ENCODE data around the gene STX8.

The STX8 gene

GRCh38 chr17:9322326-9322725 lies 253.3 kb downstream of the STX8 start:
- no peak overlapping the region for H3K14ac ChIP-seq (ENCODE audit: low read length)
- no peak overlapping the region for H2AFZ ChIP-seq (ENCODE audit: insufficient read depth, low read length, poor library complexity)
- no peak overlapping the region for H3K4ac ChIP-seq (ENCODE audit: low read depth, low read length)
- no peaks in the 10 kb centered on the region for H3K79me1 ChIP-seq (ENCODE audit: low read length)
- no peak for DNase-seq
- no peak overlapping the region for H3K18ac ChIP-seq (ENCODE audit: low read length)
- no CpG with 5 or more reads among the region's 2 CpGs for WGBS (ENCODE audit: extremely low coverage, insufficient coverage, insufficient read length)
- no peak overlapping the region for H4K12ac ChIP-seq (ENCODE audit: low read depth, low read length)
- H3K27me3 ChIP-seq (ENCODE audit: insufficient read depth, low read length) = no peaks in the 10 kb centered on the region
- H3K27ac ChIP-seq (ENCODE audit: low read depth, low read length) = no peak overlapping the region
- H3K23ac ChIP-seq (ENCODE audit: low read length) = no peak overlapping the region
- no peaks in the 10 kb centered on the region for H3K79me2 ChIP-seq (ENCODE audit: control insufficient read depth, insufficient read depth, low read length, poor library complexity)
- no peak overlapping the region for H2BK12ac ChIP-seq (ENCODE audit: low read length)
- H2BK120ac ChIP-seq (ENCODE audit: insufficient read depth, low read length, poor library complexity) = no peak overlapping the region
- no peak overlapping the region for H3K4me2 ChIP-seq (ENCODE audit: low read length)
- H2AK5ac ChIP-seq (ENCODE audit: low read length) = no peak overlapping the region
- H3K9me3 ChIP-seq (ENCODE audit: insufficient read depth, low read depth, low read length) = no peaks in the 10 kb centered on the region
- H3K4me1 ChIP-seq (ENCODE audit: control insufficient read depth in 1 of 2, insufficient read depth in 2 of 2, low read length in 2 of 2) = no peaks in the 10 kb centered on the region
- H2BK5ac ChIP-seq (ENCODE audit: low read depth, low read length, poor library complexity) = no peak overlapping the region
- H3K9ac ChIP-seq (ENCODE audit: low read length) = no peak overlapping the region
- no peak overlapping the region for H4K91ac ChIP-seq (ENCODE audit: low read depth, low read length)
- no peak overlapping the region for H3K4me3 ChIP-seq (ENCODE audit: low read depth, low read length)
- peaks cover 0 to 2% of the 10 kb centered on the region in 2 experiments for H3K36me3 ChIP-seq (ENCODE audit: control insufficient read depth in 1 of 2, insufficient read depth in 2 of 2, low read length in 2 of 2)
- no peak overlapping the region for H4K8ac ChIP-seq (ENCODE audit: low read depth, low read length)

- WGBS (ENCODE audit: extremely low coverage, insufficient coverage, insufficient read length) = no CpG with 5 or more reads among the region's 5 CpGs
- H3K79me2 ChIP-seq (ENCODE audit: control insufficient read depth, insufficient read depth, low read length, poor library complexity) = no peaks in the 10 kb centered on the region
- H3K9ac ChIP-seq (ENCODE audit: low read length) = no peak overlapping the region
- H2BK12ac ChIP-seq (ENCODE audit: low read length) = no peak overlapping the region
- H3K18ac ChIP-seq (ENCODE audit: low read length) = no peak overlapping the region
- no peak overlapping the region for H2AFZ ChIP-seq (ENCODE audit: insufficient read depth, low read length, poor library complexity)
- no peak overlapping the region for H3K27ac ChIP-seq (ENCODE audit: low read depth, low read length)
- no peak overlapping the region for H2BK5ac ChIP-seq (ENCODE audit: low read depth, low read length, poor library complexity)
- peaks cover 0 to 2% of the 10 kb centered on the region in 2 experiments for H3K36me3 ChIP-seq (ENCODE audit: control insufficient read depth in 1 of 2, insufficient read depth in 2 of 2, low read length in 2 of 2)
- no peaks in the 10 kb centered on the region for H3K79me1 ChIP-seq (ENCODE audit: low read length)
- no peak overlapping the region for H4K91ac ChIP-seq (ENCODE audit: low read depth, low read length)
- H4K8ac ChIP-seq (ENCODE audit: low read depth, low read length) = no peak overlapping the region
- no peak overlapping the region for H3K4ac ChIP-seq (ENCODE audit: low read depth, low read length)
- H3K27me3 ChIP-seq (ENCODE audit: insufficient read depth, low read length) = no peaks in the 10 kb centered on the region
- H2BK120ac ChIP-seq (ENCODE audit: insufficient read depth, low read length, poor library complexity) = no peak overlapping the region
- H4K12ac ChIP-seq (ENCODE audit: low read depth, low read length) = no peak overlapping the region
- H3K23ac ChIP-seq (ENCODE audit: low read length) = no peak overlapping the region
- no peak for DNase-seq
- H3K4me2 ChIP-seq (ENCODE audit: low read length) = no peak overlapping the region
- H3K4me3 ChIP-seq (ENCODE audit: low read depth, low read length) = no peak overlapping the region
- H3K14ac ChIP-seq (ENCODE audit: low read length) = no peak overlapping the region
- no peaks in the 10 kb centered on the region for H3K4me1 ChIP-seq (ENCODE audit: control insufficient read depth in 1 of 2, insufficient read depth in 2 of 2, low read length in 2 of 2)
- no peak overlapping the region for H2AK5ac ChIP-seq (ENCODE audit: low read length)
- H3K9me3 ChIP-seq (ENCODE audit: insufficient read depth, low read depth, low read length) = no peaks in the 10 kb centered on the region
These were observed 253.7 kb downstream of the STX8 start for GRCh38 chr17:9321890-9322289.

- no peak overlapping the region for H2AK5ac ChIP-seq (ENCODE audit: low read length)
- DNase-seq = no peak
- no peaks in the 10 kb centered on the region for H3K79me2 ChIP-seq (ENCODE audit: control insufficient read depth, insufficient read depth, low read length, poor library complexity)
- no peaks in the 10 kb centered on the region for H3K27me3 ChIP-seq (ENCODE audit: insufficient read depth, low read length)
- H2BK120ac ChIP-seq (ENCODE audit: insufficient read depth, low read length, poor library complexity) = no peak overlapping the region
- WGBS (ENCODE audit: extremely low coverage, insufficient coverage, insufficient read length) = no CpG with 5 or more reads among the region's 5 CpGs
- no peak overlapping the region for H3K4me3 ChIP-seq (ENCODE audit: low read depth, low read length)
- no peak overlapping the region for H2AFZ ChIP-seq (ENCODE audit: insufficient read depth, low read length, poor library complexity)
- H3K18ac ChIP-seq (ENCODE audit: low read length) = no peak overlapping the region
- H3K14ac ChIP-seq (ENCODE audit: low read length) = no peak overlapping the region
- no peak overlapping the region for H2BK5ac ChIP-seq (ENCODE audit: low read depth, low read length, poor library complexity)
- H4K91ac ChIP-seq (ENCODE audit: low read depth, low read length) = no peak overlapping the region
- H3K4me2 ChIP-seq (ENCODE audit: low read length) = no peak overlapping the region
- H4K8ac ChIP-seq (ENCODE audit: low read depth, low read length) = no peak overlapping the region
- no peak overlapping the region for H3K23ac ChIP-seq (ENCODE audit: low read length)
- peaks cover 0 to 2% of the 10 kb centered on the region in 2 experiments for H3K36me3 ChIP-seq (ENCODE audit: control insufficient read depth in 1 of 2, insufficient read depth in 2 of 2, low read length in 2 of 2)
- H3K9me3 ChIP-seq (ENCODE audit: insufficient read depth, low read depth, low read length) = no peaks in the 10 kb centered on the region
- H4K12ac ChIP-seq (ENCODE audit: low read depth, low read length) = no peak overlapping the region
- no peak overlapping the region for H3K27ac ChIP-seq (ENCODE audit: low read depth, low read length)
- H3K4ac ChIP-seq (ENCODE audit: low read depth, low read length) = no peak overlapping the region
- no peaks in the 10 kb centered on the region for H3K79me1 ChIP-seq (ENCODE audit: low read length)
- peaks cover 0 to 4% of the 10 kb centered on the region in 2 experiments for H3K4me1 ChIP-seq (ENCODE audit: control insufficient read depth in 1 of 2, insufficient read depth in 2 of 2, low read length in 2 of 2)
- no peak overlapping the region for H3K9ac ChIP-seq (ENCODE audit: low read length)
- H2BK12ac ChIP-seq (ENCODE audit: low read length) = no peak overlapping the region
These were observed 260.3 kb downstream of the STX8 start for GRCh38 chr17:9315360-9315759.

- Histone ChIP-seq H3K18ac (ENCODE audit: low read length) (peak overlapping the region; percentile 30), H4K91ac (ENCODE audit: low read depth, low read length) (peak overlapping the region; percentile 62), H3K27ac (ENCODE audit: low read depth, low read length) (no peak overlapping the region), H2AFZ (ENCODE audit: insufficient read depth, low read length, poor library complexity) (no peak overlapping the region), H2AK5ac (ENCODE audit: low read length) (peak overlapping the region; percentile 83), H4K8ac (ENCODE audit: low read depth, low read length) (no peak overlapping the region), H3K9me3 (ENCODE audit: insufficient read depth, low read depth, low read length) (no peaks in the 10 kb centered on the region), H3K14ac (ENCODE audit: low read length) (no peak overlapping the region), H3K9ac (ENCODE audit: low read length) (no peak overlapping the region), H3K79me1 (ENCODE audit: low read length) (peaks cover 5% of the 10 kb centered on the region), H3K4me3 (ENCODE audit: low read depth, low read length) (no peak overlapping the region), H3K79me2 (ENCODE audit: control insufficient read depth, insufficient read depth, low read length, poor library complexity) (no peaks in the 10 kb centered on the region), H2BK5ac (ENCODE audit: low read depth, low read length, poor library complexity) (peak overlapping the region; percentile 21), H3K36me3 (ENCODE audit: control insufficient read depth in 1 of 2, insufficient read depth in 2 of 2, low read length in 2 of 2) (peaks cover 0 to 2% of the 10 kb centered on the region in 2 experiments), H2BK12ac (ENCODE audit: low read length) (peak overlapping the region; percentile 86), H2BK120ac (ENCODE audit: insufficient read depth, low read length, poor library complexity) (peak overlapping the region; percentile 58), H4K12ac (ENCODE audit: low read depth, low read length) (peak overlapping the region; percentile 62), H3K4me1 (ENCODE audit: control insufficient read depth in 1 of 2, insufficient read depth in 2 of 2, low read length in 2 of 2) (peaks cover 0 to 11% of the 10 kb centered on the region in 2 experiments), H3K27me3 (ENCODE audit: insufficient read depth, low read length) (no peaks in the 10 kb centered on the region), H3K4me2 (ENCODE audit: low read length) (no peak overlapping the region), H3K23ac (ENCODE audit: low read length) (no peak overlapping the region), H3K4ac (ENCODE audit: low read depth, low read length) (no peak overlapping the region)
- DNase-seq = no peak
- WGBS (ENCODE audit: extremely low coverage, insufficient coverage, insufficient read length) = no CpG with 5 or more reads among the region's 4 CpGs
These were observed 262.3 kb downstream of the STX8 start for GRCh38 chr17:9313346-9313745.
